Measurements from ENCODE around the gene HOXD12.

DNA sequence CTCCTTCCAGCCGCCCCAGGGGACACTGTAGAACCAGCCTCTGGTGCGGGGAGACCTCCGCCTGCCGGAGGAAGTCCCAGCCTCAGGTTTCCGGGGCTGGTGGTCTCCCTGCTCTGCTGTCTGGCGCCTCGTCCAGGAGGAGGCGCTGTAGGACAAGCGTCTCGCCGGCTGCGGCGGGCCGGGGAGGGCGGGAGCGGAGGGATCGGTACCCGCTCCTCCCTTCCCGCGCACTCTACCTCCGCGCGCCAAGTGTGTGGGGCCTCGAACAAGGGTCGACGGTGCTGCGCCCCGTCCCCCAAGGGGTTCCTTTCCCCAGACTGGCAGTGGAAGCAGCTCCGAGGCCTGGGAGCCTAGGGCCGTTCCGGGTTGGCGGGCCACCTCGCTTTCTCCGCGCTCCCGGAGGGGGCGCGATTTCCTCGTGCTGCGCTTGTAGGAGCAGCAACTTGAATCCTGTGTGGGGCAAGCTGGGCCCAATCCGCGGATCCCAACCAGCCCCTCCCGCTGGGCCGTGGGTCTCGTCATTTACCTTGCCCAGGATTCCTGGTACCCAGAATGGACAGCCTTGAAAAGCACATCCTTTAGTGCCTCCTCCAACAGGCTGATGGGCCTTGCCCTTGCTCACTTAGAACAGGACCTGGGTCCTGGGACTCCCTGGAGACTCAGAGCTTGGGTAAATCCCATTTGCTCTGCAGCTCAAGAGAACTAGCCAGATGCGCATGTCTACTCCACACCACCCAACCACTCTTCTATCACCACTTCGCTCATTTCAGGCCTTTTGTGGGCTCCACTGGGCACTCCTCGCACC, 41.1 kb downstream of the HOXD12 start:
- TF ChIP-seq, protein P1, sequence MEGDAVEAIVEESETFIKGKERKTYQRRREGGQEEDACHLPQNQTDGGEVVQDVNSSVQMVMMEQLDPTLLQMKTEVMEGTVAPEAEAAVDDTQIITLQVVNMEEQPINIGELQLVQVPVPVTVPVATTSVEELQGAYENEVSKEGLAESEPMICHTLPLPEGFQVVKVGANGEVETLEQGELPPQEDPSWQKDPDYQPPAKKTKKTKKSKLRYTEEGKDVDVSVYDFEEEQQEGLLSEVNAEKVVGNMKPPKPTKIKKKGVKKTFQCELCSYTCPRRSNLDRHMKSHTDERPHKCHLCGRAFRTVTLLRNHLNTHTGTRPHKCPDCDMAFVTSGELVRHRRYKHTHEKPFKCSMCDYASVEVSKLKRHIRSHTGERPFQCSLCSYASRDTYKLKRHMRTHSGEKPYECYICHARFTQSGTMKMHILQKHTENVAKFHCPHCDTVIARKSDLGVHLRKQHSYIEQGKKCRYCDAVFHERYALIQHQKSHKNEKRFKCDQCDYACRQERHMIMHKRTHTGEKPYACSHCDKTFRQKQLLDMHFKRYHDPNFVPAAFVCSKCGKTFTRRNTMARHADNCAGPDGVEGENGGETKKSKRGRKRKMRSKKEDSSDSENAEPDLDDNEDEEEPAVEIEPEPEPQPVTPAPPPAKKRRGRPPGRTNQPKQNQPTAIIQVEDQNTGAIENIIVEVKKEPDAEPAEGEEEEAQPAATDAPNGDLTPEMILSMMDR (IDR thresholded peaks at IDR 0.05): peak; percentile 90 to 99 (median 96)
- TF ChIP-seq POLR2A (IDR thresholded peaks at IDR 0.05) (no peak), POLR2AphosphoS5 (IDR thresholded peaks at IDR 0.05) (peak in 1 of 3 donors; percentile 40), EP300 (IDR thresholded peaks at IDR 0.05; ENCODE audit: low read depth) (no peak)

All from transverse colon (tissue), 4 donors.